SK-N-SH treated with all-trans-retinoic acid at 6 μM for 48 hours (cell line): ENCODE measurements around the gene CSF1.

Source experiments
- ATAC-seq: fragments of 200-7000 bp; cut with Tn5 transposase; 3 replicates; pipeline ENCODE4 v1.9.1; 2020; ENCODE audit warnings: mild to moderate bottlenecking, moderate library complexity
- ARNTL ChIP-seq: fragments of 450-650 bp; formaldehyde crosslinking; IDR thresholded peaks from 2 replicates; pipeline ENCODE4 v1.5.0; 2020; ENCODE audit warnings: low read depth, mild to moderate bottlenecking, moderate library complexity, borderline replicate concordance
- BACH2 ChIP-seq: fragments of 250-450 bp; sonication (Bioruptor Pico); IDR thresholded peaks from 2 replicates; pipeline ENCODE4 v1.9.0; 2021; ENCODE audit warnings: mild to moderate bottlenecking, borderline replicate concordance
- CSDC2 ChIP-seq: fragments of 250-450 bp; sonication (Bioruptor Pico); IDR thresholded peaks from 2 replicates; pipeline ENCODE4 v1.5.0; 2020; ENCODE audit warnings: mild to moderate bottlenecking, moderate library complexity
- ESRRG ChIP-seq: fragments of 250-450 bp; sonication (Bioruptor Pico); IDR thresholded peaks from 2 replicates; pipeline ENCODE4 v1.6.1; 2021; ENCODE audit warnings: mild to moderate bottlenecking
- GLIS3 ChIP-seq: fragments of 250-450 bp; sonication (Bioruptor Pico); IDR thresholded peaks from 2 replicates; pipeline ENCODE4 v1.5.0; 2020; ENCODE audit warnings: mild to moderate bottlenecking, moderate library complexity
- ISL1 ChIP-seq: fragments of 250-450 bp; sonication (Bioruptor Pico); IDR thresholded peaks from 2 replicates; pipeline ENCODE4 v2.1.2; 2022; ENCODE audit warnings: mild to moderate bottlenecking, moderate library complexity
- OSR1 ChIP-seq: fragments of 250-450 bp; sonication (Bioruptor Pico); IDR thresholded peaks from 2 replicates; pipeline ENCODE4 v1.8.0; 2022; ENCODE audit warnings: moderate library complexity, mild to moderate bottlenecking, inconsistent platforms
- PPARA ChIP-seq: fragments of 250-450 bp; sonication (Bioruptor Pico); IDR thresholded peaks from 2 replicates; pipeline ENCODE4 v1.5.0; 2020; ENCODE audit warnings: mild to moderate bottlenecking, borderline replicate concordance
- RARB ChIP-seq: fragments of 250-450 bp; sonication (Bioruptor Pico); IDR thresholded peaks from 2 replicates; pipeline ENCODE4 v1.8.0; 2021; ENCODE audit warnings: mild to moderate bottlenecking, moderate library complexity
- SNAI2 ChIP-seq: fragments of 250-450 bp; sonication (Bioruptor Pico); IDR thresholded peaks from 2 replicates; pipeline ENCODE4 v1.5.0; 2020; ENCODE audit warnings: mild to moderate bottlenecking, moderate library complexity
- TCF4 ChIP-seq: fragments of 250-450 bp; sonication (Bioruptor Pico); IDR thresholded peaks from 2 replicates; pipeline ENCODE4 v1.8.0; 2021; ENCODE audit warnings: mild to moderate bottlenecking, moderate library complexity, borderline replicate concordance
- TOX ChIP-seq: fragments of 250-450 bp; sonication (Bioruptor Pico); IDR thresholded peaks from 2 replicates; pipeline ENCODE4 v1.8.0; 2021; ENCODE audit warnings: mild to moderate bottlenecking, moderate library complexity, borderline replicate concordance
- ZC3H10 ChIP-seq: fragments of 250-450 bp; sonication (Bioruptor Pico); IDR thresholded peaks from 2 replicates; pipeline ENCODE4 v1.5.1; 2021; ENCODE audit warnings: mild to moderate bottlenecking, moderate library complexity
- ZFP3 ChIP-seq: fragments of 250-450 bp; sonication (Bioruptor Pico); IDR thresholded peaks from 2 replicates; pipeline ENCODE4 v1.5.0; 2020; ENCODE audit warnings: mild to moderate bottlenecking, moderate library complexity
- ZNF565 ChIP-seq: fragments of 450-650 bp; formaldehyde crosslinking; conservative IDR thresholded peaks from 2 replicates; pipeline ENCODE4 v1.5.0; 2020; ENCODE audit warnings: low read depth, mild to moderate bottlenecking, moderate library complexity
- ZNF70 ChIP-seq: fragments of 450-650 bp; formaldehyde crosslinking; IDR thresholded peaks from 2 replicates; pipeline ENCODE4 v1.5.0; 2020; ENCODE audit warnings: mild to moderate bottlenecking, moderate library complexity
- ZNF8 ChIP-seq: fragments of 450-650 bp; formaldehyde crosslinking; IDR thresholded peaks from 2 replicates; pipeline ENCODE4 v1.5.0; 2020; ENCODE audit warnings: mild to moderate bottlenecking, moderate library complexity
- TF ChIP-seq, protein P1 (sequence below): fragments of 250-450 bp; sonication (Bioruptor Pico); IDR thresholded peaks from 2 replicates; pipeline ENCODE4 v1.5.1; 2021; ENCODE audit warnings: mild to moderate bottlenecking, moderate library complexity
- TF ChIP-seq, protein P2 (sequence below): fragments of 250-450 bp; sonication (Bioruptor Pico); IDR thresholded peaks from 2 replicates; pipeline ENCODE4 v1.5.1; 2020; ENCODE audit warnings: low read depth, mild to moderate bottlenecking, moderate library complexity
- TF ChIP-seq, protein P3 (sequence below): fragments of 250-450 bp; sonication (Bioruptor Pico); IDR thresholded peaks from 2 replicates; pipeline ENCODE4 v1.5.0; 2020; ENCODE audit warnings: mild to moderate bottlenecking, moderate library complexity
- TF ChIP-seq, protein P4 (sequence below): fragments of 250-450 bp; sonication (Bioruptor Pico); IDR thresholded peaks from 2 replicates; pipeline ENCODE4 v1.8.0; 2021; ENCODE audit warnings: low read depth, mild to moderate bottlenecking, moderate library complexity, borderline replicate concordance
- TF ChIP-seq, protein P5 (sequence below): fragments of 250-450 bp; sonication (Bioruptor Pico); IDR thresholded peaks from 2 replicates; pipeline ENCODE4 v1.8.0; 2020; ENCODE audit warnings: mild to moderate bottlenecking, moderate library complexity, borderline replicate concordance

Gene CSF1

DNA sequence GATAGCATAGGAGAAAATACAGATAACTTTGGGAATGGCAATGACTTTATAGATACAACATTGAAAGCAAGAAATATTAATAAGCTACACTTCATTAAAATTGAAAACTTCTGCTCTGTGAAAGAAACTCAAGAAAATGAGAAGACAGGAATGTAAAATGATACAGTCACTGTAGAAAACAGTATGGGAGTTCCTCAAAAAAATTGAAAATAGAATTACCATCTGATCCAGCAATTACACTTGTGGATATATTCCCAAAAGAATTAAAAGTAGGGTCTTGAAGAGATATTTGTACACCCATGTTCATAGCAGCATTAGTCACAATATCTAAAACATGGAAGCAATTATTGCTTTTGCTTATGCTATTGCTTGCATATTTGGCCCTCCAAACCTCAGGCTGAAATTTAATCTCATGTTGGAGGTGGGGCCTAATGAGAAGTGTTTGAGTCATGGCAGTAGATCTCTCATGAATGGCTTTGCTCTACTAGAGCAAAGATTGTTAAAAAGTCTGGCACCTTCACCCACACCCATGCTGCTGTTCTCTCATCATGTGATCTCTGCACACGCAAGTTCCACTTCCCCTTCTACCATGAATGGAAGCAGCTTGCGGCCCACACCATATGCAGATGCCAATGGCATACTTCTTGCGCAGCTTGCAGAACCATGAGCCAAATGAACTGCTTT, 58.6 kb downstream of the CSF1 start (continued):
- TF ChIP-seq, protein P1, sequence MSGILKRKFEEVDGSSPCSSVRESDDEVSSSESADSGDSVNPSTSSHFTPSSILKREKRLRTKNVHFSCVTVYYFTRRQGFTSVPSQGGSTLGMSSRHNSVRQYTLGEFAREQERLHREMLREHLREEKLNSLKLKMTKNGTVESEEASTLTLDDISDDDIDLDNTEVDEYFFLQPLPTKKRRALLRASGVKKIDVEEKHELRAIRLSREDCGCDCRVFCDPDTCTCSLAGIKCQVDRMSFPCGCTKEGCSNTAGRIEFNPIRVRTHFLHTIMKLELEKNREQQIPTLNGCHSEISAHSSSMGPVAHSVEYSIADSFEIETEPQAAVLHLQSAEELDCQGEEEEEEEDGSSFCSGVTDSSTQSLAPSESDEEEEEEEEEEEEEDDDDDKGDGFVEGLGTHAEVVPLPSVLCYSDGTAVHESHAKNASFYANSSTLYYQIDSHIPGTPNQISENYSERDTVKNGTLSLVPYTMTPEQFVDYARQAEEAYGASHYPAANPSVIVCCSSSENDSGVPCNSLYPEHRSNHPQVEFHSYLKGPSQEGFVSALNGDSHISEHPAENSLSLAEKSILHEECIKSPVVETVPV (CRISPR knock-in tag) = no peak
- TF ChIP-seq ZNF565 (CRISPR knock-in tag) = no peak
- TF ChIP-seq TCF4 (CRISPR knock-in tag) = no peak

DNA sequence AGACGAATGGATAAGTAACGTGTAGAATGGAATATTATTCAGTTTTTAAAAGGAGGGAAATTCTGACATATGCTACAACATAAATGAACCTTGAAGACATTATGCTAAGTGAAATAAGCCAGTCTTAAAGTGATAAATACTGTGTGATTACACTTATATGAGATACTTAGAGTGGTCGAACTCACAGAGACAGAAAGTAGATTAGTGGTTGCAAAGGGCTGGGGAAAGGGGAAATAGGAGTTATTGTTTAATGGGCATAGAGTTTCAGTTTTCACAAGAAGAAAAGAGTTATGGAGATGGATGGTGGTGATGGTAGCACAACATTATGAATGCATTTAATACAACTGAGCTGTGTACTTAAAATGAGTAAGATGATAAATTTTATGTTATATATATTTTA, 59.3 kb downstream of the CSF1 start:
- TF ChIP-seq ZFP3 (no peak), ZNF70 (CRISPR knock-in tag) (no peak), RARB (no peak), OSR1 (CRISPR knock-in tag) (no peak), ZNF565 (CRISPR knock-in tag) (no peak), BACH2 (no peak), SNAI2 (CRISPR knock-in tag) (no peak), PPARA (no peak)
- no peak for ATAC-seq

DNA sequence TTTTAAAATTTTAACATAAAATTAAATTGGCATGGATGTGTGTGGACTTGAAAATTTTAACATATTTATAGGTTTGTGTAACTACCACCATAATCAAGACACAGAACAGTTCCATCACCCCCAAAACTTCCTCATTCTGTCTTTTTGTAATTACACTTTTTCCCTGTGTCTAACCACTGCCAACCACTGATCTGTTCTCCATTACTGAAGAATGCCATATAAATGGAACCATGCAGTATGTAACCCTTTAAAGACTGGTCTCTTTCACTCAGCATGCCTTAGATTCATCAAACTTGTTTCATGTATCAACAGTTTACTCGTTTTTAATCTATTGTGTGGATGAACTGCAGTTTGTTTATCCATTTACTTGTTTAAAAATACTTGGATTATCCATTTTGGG, 60.9 kb downstream of the CSF1 start:
- no peak for TF ChIP-seq ISL1 (CRISPR knock-in tag)
- TF ChIP-seq ZNF8 (CRISPR knock-in tag) = no peak
- no peak for TF ChIP-seq SNAI2 (CRISPR knock-in tag)
- no peak for TF ChIP-seq ZNF70 (CRISPR knock-in tag)
- no peak for TF ChIP-seq GLIS3 (CRISPR knock-in tag)
- TF ChIP-seq, protein P1 (CRISPR knock-in tag) = no peak
- TF ChIP-seq ARNTL (CRISPR knock-in tag) = no peak
- TF ChIP-seq, protein P2, sequence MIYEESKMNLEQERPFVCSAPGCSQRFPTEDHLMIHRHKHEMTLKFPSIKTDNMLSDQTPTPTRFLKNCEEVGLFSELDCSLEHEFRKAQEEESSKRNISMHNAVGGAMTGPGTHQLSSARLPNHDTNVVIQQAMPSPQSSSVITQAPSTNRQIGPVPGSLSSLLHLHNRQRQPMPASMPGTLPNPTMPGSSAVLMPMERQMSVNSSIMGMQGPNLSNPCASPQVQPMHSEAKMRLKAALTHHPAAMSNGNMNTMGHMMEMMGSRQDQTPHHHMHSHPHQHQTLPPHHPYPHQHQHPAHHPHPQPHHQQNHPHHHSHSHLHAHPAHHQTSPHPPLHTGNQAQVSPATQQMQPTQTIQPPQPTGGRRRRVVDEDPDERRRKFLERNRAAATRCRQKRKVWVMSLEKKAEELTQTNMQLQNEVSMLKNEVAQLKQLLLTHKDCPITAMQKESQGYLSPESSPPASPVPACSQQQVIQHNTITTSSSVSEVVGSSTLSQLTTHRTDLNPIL (CRISPR knock-in tag) = no peak
- TF ChIP-seq, protein P3, sequence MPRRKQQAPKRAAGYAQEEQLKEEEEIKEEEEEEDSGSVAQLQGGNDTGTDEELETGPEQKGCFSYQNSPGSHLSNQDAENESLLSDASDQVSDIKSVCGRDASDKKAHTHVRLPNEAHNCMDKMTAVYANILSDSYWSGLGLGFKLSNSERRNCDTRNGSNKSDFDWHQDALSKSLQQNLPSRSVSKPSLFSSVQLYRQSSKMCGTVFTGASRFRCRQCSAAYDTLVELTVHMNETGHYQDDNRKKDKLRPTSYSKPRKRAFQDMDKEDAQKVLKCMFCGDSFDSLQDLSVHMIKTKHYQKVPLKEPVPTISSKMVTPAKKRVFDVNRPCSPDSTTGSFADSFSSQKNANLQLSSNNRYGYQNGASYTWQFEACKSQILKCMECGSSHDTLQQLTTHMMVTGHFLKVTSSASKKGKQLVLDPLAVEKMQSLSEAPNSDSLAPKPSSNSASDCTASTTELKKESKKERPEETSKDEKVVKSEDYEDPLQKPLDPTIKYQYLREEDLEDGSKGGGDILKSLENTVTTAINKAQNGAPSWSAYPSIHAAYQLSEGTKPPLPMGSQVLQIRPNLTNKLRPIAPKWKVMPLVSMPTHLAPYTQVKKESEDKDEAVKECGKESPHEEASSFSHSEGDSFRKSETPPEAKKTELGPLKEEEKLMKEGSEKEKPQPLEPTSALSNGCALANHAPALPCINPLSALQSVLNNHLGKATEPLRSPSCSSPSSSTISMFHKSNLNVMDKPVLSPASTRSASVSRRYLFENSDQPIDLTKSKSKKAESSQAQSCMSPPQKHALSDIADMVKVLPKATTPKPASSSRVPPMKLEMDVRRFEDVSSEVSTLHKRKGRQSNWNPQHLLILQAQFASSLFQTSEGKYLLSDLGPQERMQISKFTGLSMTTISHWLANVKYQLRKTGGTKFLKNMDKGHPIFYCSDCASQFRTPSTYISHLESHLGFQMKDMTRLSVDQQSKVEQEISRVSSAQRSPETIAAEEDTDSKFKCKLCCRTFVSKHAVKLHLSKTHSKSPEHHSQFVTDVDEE (CRISPR knock-in tag) = no peak
- TF ChIP-seq TOX (CRISPR knock-in tag) = no peak

DNA sequence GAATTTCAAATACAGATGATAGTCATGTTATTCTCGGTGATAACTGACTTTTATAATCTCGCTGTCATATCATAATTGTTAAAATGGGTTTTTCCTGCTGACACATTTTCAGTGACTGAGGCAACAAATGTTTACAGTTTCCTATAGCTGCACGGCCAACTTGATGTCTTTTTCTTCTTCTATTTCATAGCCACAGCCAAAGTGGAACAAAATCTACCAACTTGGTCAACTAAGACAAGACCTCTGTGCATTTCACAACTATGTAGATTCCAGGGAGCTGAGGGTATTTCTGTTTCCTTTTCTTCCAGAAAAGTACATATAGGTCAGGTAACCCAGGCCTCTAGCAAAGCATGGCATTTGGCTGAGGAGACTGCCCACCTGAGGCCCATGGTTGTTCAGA, 63.5 kb downstream of the CSF1 start:
- ATAC-seq = no peak

More for the DNA sequence above, 60.9 kb downstream of the CSF1 start:
- no peak for ATAC-seq

More for the DNA sequence above, 63.5 kb downstream of the CSF1 start:
- TF ChIP-seq SNAI2 (CRISPR knock-in tag) (no peak), ZNF70 (CRISPR knock-in tag) (no peak), CSDC2 (no peak), ISL1 (CRISPR knock-in tag) (no peak), BACH2 (no peak), ZNF8 (CRISPR knock-in tag) (no peak), ZFP3 (no peak), ZNF565 (CRISPR knock-in tag) (no peak), OSR1 (CRISPR knock-in tag) (no peak), ARNTL (CRISPR knock-in tag) (no peak), ESRRG (no peak), ZC3H10 (no peak), GLIS3 (CRISPR knock-in tag) (no peak), TCF4 (CRISPR knock-in tag) (no peak), RARB (no peak)
- TF ChIP-seq, protein P4, sequence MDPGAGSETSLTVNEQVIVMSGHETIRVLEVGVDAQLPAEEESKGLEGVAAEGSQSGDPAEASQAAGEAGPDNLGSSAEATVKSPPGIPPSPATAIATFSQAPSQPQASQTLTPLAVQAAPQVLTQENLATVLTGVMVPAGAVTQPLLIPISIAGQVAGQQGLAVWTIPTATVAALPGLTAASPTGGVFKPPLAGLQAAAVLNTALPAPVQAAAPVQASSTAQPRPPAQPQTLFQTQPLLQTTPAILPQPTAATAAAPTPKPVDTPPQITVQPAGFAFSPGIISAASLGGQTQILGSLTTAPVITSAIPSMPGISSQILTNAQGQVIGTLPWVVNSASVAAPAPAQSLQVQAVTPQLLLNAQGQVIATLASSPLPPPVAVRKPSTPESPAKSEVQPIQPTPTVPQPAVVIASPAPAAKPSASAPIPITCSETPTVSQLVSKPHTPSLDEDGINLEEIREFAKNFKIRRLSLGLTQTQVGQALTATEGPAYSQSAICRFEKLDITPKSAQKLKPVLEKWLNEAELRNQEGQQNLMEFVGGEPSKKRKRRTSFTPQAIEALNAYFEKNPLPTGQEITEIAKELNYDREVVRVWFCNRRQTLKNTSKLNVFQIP = no peak
- TF ChIP-seq, protein P1 (CRISPR knock-in tag) = no peak
- TF ChIP-seq, protein P5, sequence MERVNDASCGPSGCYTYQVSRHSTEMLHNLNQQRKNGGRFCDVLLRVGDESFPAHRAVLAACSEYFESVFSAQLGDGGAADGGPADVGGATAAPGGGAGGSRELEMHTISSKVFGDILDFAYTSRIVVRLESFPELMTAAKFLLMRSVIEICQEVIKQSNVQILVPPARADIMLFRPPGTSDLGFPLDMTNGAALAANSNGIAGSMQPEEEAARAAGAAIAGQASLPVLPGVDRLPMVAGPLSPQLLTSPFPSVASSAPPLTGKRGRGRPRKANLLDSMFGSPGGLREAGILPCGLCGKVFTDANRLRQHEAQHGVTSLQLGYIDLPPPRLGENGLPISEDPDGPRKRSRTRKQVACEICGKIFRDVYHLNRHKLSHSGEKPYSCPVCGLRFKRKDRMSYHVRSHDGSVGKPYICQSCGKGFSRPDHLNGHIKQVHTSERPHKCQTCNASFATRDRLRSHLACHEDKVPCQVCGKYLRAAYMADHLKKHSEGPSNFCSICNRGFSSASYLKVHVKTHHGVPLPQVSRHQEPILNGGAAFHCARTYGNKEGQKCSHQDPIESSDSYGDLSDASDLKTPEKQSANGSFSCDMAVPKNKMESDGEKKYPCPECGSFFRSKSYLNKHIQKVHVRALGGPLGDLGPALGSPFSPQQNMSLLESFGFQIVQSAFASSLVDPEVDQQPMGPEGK = no peak
